Thyroid gland (tissue), 4 donors: ENCODE measurements around the gene SLC7A7. TPM values are rescaled to one million over a fixed set of nuclear protein-coding genes. Genes with fewer than 3 reads are reported as not detected.
"Not testable (repeated sequence)": the region's sequence is repeated elsewhere in the genome, so short reads cannot be mapped to it uniquely, and the experiment has no call there.

Source experiments
- DNase-seq, 2 donors: peaks; one replicate each; pipeline ENCODE4 v3.0.0-alpha.2; 2019
- H3K27ac ChIP-seq, 3 donors: fragments of 200-600 bp; sonication (generic); 1 replicate in 2 of 3; 2 replicates in 1 of 3; pipeline ENCODE4 v1.5.1; 2016 to 2019; ENCODE audit warnings: mild to moderate bottlenecking in 1 of 3, moderate library complexity in 1 of 3
- H3K27me3 ChIP-seq: fragments of 200-600 bp; sonication (generic); one replicate; pipeline ENCODE4 v1.5.1; 2019
- H3K36me3 ChIP-seq, 2 donors: fragments of 200-600 bp; sonication (generic); one replicate each; pipeline ENCODE4 v1.5.1; 2016 to 2019
- H3K4me1 ChIP-seq, 2 donors: fragments of 200-600 bp; sonication (generic); one replicate each; pipeline ENCODE4 v1.5.1; 2017 to 2019
- H3K4me3 ChIP-seq, 3 donors: fragments of 200-600 bp; sonication (generic); replicated peaks in 1 of 3; 1 replicate in 2 of 3; 2 replicates in 1 of 3; pipeline ENCODE4 v1.5.1; 2016; ENCODE audit warnings: mild to moderate bottlenecking in 1 of 3
- H3K9me3 ChIP-seq: fragments of 200-600 bp; sonication (generic); one replicate; pipeline ENCODE4 v1.5.1; 2017
- CTCF ChIP-seq, 6 experiments: fragments of 200-600 bp in 3 of 6; fragments of 450-650 bp in 3 of 6; sonication (generic) in 3 of 6; IDR thresholded peaks; one replicate each; pipeline ENCODE4 v1.5.1; 2016 to 2019; ENCODE audit warnings: antibody characterized with exemption in 6 of 6, mild to moderate bottlenecking in 2 of 6, inconsistent platforms in 1 of 6, moderate library complexity in 1 of 6
- POLR2A ChIP-seq, 2 donors: fragments of 450-650 bp; IDR thresholded peaks; one replicate each; pipeline ENCODE4 v1.6.1; 2017; ENCODE audit warnings: antibody characterized with exemption in 2 of 2, mild to moderate bottlenecking in 2 of 2, moderate library complexity in 1 of 2
- WGBS, 2 donors: methylation state at CpG; one replicate each; pipeline ENCODE4 v1.1.5; 2017; 5-methylcytosine and 5-hydroxymethylcytosine counted together
- intact Hi-C: fragments of 100-400 bp; cut with DNase I; formaldehyde crosslinking; loops from one replicate; pipeline ENCODE4 v1.15.1; 2023
- total RNA-seq, 4 donors: library from RNA; depleted of rRNA; stranded (reverse); fragments of >200 nt; gene quantifications; one replicate each; pipeline ENCODE4 v1.2.3, GENCODE V29; 2016

The SLC7A7 gene
- total RNA-seq, 4 donors from 2014 or later = 8.4 to 15.1 (median 13.7) TPM

GRCh38 chr14:22811722-22812121 is 3.5 kb downstream of the SLC7A7 start:
- Histone ChIP-seq H3K4me3 (no peak overlapping the region), H3K9me3 (no peaks in the 10 kb centered on the region), H3K4me1 (peaks cover 3 to 23% of the 10 kb centered on the region in 2 donors), H3K36me3 (no peaks in the 10 kb centered on the region), H3K27ac (no peak overlapping the region), H3K27me3 (no peaks in the 10 kb centered on the region)
- TF ChIP-seq POLR2A (IDR thresholded peaks at IDR 0.05) = no peak
- WGBS, 2 donors = 60 to 66% methylated on average over 2 of the region's 2 CpGs
- intact Hi-C loops = no loop called here
- no peak for DNase-seq

GRCh38 chr14:22808388-22809209 is 6.6 kb downstream of the SLC7A7 start:
- 85 to 89% methylated on average over 5 of the region's 5 CpGs for WGBS, 2 donors
- intact Hi-C loops = no loop called here
- TF ChIP-seq POLR2A (IDR thresholded peaks at IDR 0.05) (no peak), CTCF (IDR thresholded peaks at IDR 0.05) (no peak)

GRCh38 chr14:22807432-22808087 is 7.7 kb downstream of the SLC7A7 start:
- no peak for TF ChIP-seq POLR2A (IDR thresholded peaks at IDR 0.05)
- TF ChIP-seq CTCF (IDR thresholded peaks at IDR 0.05) = no peak

More at GRCh38 chr14:22808388-22809209, 6.6 kb downstream of the SLC7A7 start:
- Histone ChIP-seq H3K27ac (no peak overlapping the region), H3K27me3 (no peaks in the 10 kb centered on the region), H3K36me3 (no peaks in the 10 kb centered on the region), H3K4me3 (no peak overlapping the region), H3K9me3 (no peaks in the 10 kb centered on the region), H3K4me1 (peaks cover 0 to 15% of the 10 kb centered on the region in 2 donors)
- DNase-seq = no peak

GRCh38 chr14:22805235-22805634 is 10.0 kb downstream of the SLC7A7 start:
- WGBS, 2 donors = 92 to 97% methylated on average over 4 of the region's 4 CpGs
- peaks cover 0 to 10% of the 10 kb centered on the region in 2 donors for H3K4me1 ChIP-seq
- DNase-seq, intact Hi-C loops, H3K27me3 ChIP-seq, H3K9me3 ChIP-seq, H3K27ac ChIP-seq, H3K36me3 ChIP-seq, H3K4me3 ChIP-seq: not testable (repeated sequence)

More at GRCh38 chr14:22807432-22808087, 7.7 kb downstream of the SLC7A7 start:
- Histone ChIP-seq H3K4me3 (no peak overlapping the region), H3K36me3 (no peaks in the 10 kb centered on the region), H3K4me1 (peaks cover 0 to 10% of the 10 kb centered on the region in 2 donors), H3K27me3 (no peaks in the 10 kb centered on the region), H3K27ac (no peak overlapping the region), H3K9me3 (no peaks in the 10 kb centered on the region)
- intact Hi-C loops = no loop called here
- 80 to 82% methylated on average over 13 of the region's 13 CpGs for WGBS, 2 donors
- no peak for DNase-seq

GRCh38 chr14:22803687-22803974 is 11.6 kb downstream of the SLC7A7 start:
- Histone ChIP-seq H3K9me3 (no peaks in the 10 kb centered on the region), H3K36me3 (no peaks in the 10 kb centered on the region), H3K27me3 (no peaks in the 10 kb centered on the region), H3K4me1 (peaks cover 0 to 10% of the 10 kb centered on the region in 2 donors), H3K4me3 (no peak overlapping the region), H3K27ac (no peak overlapping the region)
- intact Hi-C loops = no loop called here
- WGBS, 2 donors = 84 to 91% methylated on average over 3 of the region's 3 CpGs
- no peak for DNase-seq
- TF ChIP-seq POLR2A (IDR thresholded peaks at IDR 0.05) (no peak), CTCF (IDR thresholded peaks at IDR 0.05) (no peak)
